GM10847 (cell line): ENCODE measurements around the gene FBXL4.

Source experiments
- POLR2A ChIP-seq: IDR thresholded peaks from 2 replicates; pipeline ENCODE4 v1.6.1; 2011; ENCODE audit not compliant: insufficient read length; ENCODE audit errors: extremely low read depth

FBXL4 gene

DNA sequence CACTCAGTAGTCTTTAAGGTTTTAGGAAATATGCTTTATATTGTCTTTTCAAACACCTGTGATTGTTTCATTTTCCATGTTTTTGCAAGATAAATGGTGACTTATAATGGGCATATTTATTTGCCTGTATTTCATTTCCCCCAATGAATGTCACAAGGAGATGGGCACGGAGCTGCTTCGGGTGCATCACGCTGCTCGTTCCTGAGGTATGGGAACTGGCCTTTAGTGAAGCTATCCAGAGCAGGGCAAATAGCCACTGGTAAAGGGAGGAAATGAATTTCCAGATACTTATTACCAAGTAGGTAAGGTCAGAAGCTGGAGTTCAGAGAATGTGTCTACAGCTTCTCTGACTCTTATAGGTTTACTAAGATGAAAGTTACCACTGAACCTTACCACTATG is 109.7 kb downstream of the FBXL4 start:
- TF ChIP-seq POLR2A, result no peak

DNA sequence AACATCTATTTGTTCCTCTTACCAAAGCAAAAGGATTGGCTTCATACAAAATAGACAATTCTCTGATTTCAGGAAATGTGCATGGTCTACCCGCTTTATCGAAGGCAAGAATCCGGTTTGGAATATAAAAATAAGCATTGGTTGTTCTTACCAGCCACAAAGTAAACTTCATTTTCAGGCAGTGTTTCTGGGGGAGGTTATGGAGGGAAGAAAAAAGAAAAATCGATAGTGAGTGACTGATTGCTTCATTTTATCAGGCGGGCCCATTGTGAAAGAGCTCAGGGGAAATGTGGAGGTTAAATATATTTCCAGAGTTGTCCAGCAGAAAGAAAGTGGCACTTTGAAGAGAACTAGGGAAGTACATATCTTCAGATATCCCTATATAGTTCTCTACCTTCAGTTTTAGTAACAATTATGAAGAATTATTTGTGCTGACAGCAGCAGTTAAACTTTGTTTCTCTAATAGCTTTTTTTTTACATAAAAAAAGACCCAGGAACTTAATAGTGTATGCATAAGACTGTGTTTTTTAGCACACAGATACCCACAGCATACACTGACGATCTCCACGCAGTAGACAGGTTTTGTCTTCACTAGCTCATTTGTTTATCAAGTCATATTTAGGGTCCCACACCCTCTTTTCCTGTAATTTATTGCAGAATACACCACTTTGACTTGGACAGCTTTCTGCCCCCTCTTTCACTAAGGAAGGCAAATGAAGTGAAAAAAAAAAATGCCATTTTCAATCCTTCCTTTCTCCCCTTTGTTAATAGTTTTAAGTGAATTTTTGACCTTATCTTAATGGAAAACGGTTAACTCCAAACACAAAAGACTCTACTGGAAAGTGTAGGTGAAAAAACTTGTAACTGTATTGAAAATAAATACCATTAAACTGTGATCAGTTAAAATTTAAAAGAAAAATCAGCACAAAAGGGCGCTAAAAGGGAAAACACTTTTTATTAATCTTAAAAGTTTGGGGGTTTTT is 110.5 kb downstream of the FBXL4 start:
- TF ChIP-seq POLR2A, result no peak

GRCh38 chr6:98836025-98836961 is 111.5 kb downstream of the FBXL4 start:
- TF ChIP-seq POLR2A, result no peak

DNA sequence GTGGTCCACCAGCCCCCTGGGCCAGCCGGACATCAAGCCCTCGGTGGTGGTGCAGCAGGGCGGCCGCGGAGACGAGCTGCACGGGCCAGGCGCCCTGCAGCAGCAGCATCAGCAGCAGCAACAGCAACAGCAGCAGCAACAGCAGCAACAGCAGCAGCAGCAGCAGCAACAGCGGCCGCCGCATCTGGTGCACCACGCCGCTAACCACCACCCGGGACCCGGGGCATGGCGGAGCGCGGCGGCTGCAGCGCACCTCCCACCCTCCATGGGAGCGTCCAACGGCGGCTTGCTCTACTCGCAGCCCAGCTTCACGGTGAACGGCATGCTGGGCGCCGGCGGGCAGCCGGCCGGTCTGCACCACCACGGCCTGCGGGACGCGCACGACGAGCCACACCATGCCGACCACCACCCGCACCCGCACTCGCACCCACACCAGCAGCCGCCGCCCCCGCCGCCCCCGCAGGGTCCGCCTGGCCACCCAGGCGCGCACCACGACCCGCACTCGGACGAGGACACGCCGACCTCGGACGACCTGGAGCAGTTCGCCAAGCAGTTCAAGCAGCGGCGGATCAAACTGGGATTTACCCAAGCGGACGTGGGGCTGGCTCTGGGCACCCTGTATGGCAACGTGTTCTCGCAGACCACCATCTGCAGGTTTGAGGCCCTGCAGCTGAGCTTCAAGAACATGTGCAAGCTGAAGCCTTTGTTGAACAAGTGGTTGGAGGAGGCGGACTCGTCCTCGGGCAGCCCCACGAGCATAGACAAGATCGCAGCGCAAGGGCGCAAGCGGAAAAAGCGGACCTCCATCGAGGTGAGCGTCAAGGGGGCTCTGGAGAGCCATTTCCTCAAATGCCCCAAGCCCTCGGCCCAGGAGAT is 112.4 kb downstream of the FBXL4 start:
- TF ChIP-seq POLR2A, result no peak

DNA sequence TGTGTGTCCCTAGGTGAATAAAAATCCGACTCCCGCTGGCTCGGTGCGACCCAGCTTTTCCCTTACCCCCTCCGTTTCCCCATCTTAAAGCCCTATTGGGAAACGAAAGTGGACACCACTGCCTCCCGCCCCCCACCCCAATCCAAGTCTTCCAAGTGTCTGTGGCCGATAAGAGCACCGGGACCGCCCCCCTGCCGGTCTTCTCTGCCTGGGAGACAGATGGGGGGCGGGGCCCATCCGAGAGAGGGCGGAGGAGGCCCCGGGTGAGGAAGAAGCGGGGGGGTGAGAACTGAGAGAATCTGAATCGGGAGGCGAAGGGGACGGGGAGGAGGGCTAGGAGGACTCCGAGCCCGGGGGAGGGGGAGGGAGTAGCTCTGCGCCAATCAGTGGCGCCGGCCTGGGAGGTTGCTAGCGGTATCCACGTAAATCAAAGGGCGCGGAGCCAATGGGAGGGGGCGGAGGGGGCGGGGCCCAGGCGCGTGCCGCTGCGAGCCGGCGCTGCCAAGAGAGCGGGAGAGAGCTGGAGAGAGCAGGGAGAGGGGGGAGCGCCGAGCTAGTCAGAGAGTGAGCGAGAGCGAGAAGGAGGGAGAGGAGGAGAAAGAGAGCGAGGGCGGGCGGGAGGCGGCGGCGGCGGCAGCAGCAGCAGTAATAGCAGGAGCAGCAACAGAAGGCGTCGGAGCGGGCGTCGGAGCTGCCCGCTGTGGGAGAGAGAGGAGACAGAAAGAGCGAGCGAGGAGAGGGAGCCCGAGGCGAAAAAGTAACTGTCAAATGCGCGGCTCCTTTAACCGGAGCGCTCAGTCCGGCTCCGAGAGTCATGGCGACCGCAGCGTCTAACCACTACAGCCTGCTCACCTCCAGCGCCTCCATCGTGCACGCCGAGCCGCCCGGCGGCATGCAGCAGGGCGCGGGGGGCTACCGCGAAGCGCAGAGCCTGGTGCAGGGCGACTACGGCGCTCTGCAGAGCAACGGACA is 113.4 kb downstream of the FBXL4 start, which contains the start of gene POU3F2:
Gene POU3F2 (plus strand): TSS at position 515 of the 972 bp plus-strand sequence. CDS start 300 bp downstream, at position 815.
- TF ChIP-seq POLR2A, result no peak

DNA sequence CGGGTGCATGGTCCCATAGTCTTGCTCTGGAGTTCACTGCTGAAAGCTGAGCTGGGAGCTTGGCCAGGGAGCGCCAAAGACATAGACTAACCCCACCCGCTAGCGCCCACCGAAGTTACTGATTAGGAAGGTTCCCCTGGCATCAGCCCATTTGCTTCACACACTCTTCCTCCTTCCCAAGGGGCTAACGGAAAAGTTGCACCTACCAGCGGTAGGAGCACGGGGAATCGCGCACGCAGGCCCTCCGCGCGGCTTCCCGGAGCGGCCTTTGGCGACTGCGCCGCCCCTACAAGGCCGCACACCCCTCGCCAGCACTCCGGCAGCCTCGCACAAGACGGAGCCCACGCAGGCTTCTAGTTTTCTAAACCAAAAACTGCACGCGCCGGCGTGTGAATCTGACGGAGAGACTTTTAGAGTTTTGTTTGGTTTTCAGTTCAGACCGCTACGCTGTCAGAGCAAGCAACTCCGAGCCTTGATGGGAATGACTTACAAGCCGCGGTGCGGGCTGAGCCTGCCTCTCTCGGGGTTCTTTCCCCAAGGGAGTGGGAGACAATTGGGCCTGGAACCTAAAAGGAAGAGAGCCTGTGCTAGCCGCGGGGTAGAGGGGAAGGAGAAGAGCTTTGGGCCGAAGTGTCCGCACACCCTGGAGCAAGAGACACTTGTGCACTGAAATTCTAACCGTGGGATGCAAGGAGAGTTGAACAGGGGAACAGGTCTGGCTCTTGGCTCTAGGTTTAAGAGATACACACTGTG is 114.3 kb downstream of the FBXL4 start:
- TF ChIP-seq POLR2A, result no peak

DNA sequence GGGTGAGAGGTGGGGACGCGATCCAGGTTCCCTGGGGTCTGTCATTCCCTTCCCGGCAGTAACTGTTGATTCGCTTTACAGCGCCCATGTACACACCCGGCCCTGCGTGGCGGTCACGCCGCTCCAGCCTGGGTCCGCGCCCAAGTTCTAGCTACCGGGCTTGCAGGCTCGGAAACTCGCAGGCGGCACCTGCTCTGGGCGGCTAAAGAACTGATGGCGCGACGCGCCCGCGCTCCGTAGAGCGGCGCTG is 114.8 kb downstream of the FBXL4 start:
- no peak for TF ChIP-seq POLR2A

- no peak for TF ChIP-seq POLR2A
These were observed 115.3 kb downstream of the FBXL4 start for GRCh38 chr6:98832284-98833056.

- no peak for TF ChIP-seq POLR2A
These were observed 115.8 kb downstream of the FBXL4 start for GRCh38 chr6:98831959-98832283.

GRCh38 chr6:98831057-98831958 is 116.4 kb downstream of the FBXL4 start:
- no peak for TF ChIP-seq POLR2A

- no peak for TF ChIP-seq POLR2A
These were observed 117.6 kb downstream of the FBXL4 start for GRCh38 chr6:98830146-98830545.
